Measurements from ENCODE around the gene ST8SIA1. TPM values are rescaled to one million over a fixed set of nuclear protein-coding genes. Genes with fewer than 3 reads are reported as not detected.

ST8SIA1 gene
- total RNA-seq, 1 donor from 2014 or later: 2.1 TPM

DNA sequence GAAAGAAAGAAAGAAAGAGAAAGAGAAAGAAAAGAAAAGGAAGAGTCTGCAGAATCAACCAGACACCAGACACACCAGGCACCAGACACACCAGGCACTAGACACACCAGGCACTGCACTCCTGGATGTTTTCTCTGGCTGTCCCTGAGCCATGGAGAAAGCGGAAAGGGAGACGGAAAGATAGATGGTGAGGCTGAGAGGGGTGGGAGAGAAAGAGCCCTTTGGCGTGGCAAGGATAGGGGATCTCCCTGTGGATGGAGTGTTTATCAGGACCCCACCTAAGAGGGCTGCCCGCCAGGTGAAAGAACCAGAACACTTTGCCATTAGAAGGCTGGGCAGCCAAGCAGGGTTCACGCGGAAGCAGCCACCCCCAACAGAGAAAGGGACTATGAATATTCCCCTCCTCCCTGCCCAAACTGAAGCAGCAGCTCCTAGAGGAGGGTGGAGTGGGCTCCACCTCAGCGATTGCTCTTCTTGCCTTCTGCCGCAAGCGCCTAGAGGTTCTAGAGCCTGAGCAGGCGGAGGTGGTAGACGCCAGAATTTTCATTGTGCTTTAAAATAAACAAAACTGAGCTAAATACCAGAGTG lies 13.4 kb downstream of the ST8SIA1 start:
- TF ChIP-seq, protein P1, sequence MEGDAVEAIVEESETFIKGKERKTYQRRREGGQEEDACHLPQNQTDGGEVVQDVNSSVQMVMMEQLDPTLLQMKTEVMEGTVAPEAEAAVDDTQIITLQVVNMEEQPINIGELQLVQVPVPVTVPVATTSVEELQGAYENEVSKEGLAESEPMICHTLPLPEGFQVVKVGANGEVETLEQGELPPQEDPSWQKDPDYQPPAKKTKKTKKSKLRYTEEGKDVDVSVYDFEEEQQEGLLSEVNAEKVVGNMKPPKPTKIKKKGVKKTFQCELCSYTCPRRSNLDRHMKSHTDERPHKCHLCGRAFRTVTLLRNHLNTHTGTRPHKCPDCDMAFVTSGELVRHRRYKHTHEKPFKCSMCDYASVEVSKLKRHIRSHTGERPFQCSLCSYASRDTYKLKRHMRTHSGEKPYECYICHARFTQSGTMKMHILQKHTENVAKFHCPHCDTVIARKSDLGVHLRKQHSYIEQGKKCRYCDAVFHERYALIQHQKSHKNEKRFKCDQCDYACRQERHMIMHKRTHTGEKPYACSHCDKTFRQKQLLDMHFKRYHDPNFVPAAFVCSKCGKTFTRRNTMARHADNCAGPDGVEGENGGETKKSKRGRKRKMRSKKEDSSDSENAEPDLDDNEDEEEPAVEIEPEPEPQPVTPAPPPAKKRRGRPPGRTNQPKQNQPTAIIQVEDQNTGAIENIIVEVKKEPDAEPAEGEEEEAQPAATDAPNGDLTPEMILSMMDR (IDR thresholded peaks at IDR 0.05; ENCODE audit: borderline replicate concordance): no peak
- H3K4me3 ChIP-seq: no peak overlapping the region
- H3K9me3 ChIP-seq (replicated peaks): peaks cover 3% of the 10 kb centered on the region
- H3K27ac ChIP-seq (replicated peaks): no peak overlapping the region
- DNase-seq: no peak
- H3K4me1 ChIP-seq: no peaks in the 10 kb centered on the region
- no peaks in the 10 kb centered on the region for H3K36me3 ChIP-seq
- H3K27me3 ChIP-seq (ENCODE audit: low read depth): no peaks in the 10 kb centered on the region
- intact Hi-C loops (cut with micrococcal nuclease): no loop called here

DNA sequence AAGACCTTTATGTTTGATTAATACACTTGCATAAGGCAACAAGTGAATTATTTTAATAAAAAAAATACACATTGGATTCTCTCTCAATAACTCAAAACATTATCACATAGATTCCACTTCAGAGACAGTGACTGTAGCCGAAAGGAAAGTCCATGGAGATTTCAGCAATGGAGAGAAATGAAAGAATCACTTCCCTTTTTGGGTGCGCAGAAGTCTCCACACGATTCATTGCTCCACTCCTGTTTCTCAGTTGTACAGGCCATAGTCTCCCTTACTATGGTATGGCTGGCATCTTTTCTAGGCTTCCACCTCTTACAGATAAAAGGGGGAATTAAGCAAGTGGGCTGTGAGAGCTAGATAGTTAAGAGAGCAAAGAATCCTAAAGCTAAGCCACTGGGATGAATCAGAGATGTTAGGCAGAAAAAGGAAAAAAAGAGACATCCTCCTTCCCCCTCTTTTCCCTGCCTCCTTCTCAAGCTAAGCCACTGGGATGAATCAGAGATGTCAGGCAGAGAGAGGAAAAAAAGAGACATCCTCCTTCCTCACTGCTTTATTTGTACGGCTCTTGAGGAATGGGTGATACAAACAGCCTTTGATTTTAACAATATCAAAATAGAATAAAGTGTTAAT lies 16.3 kb downstream of the ST8SIA1 start:
- TF ChIP-seq, protein P1 (IDR thresholded peaks at IDR 0.05; ENCODE audit: borderline replicate concordance): no peak
- Histone ChIP-seq H3K4me3 (no peak overlapping the region), H3K27ac (replicated peaks) (peak overlapping the region; percentile 25), H3K9me3 (replicated peaks) (no peaks in the 10 kb centered on the region), H3K36me3 (no peaks in the 10 kb centered on the region), H3K27me3 (ENCODE audit: low read depth) (no peaks in the 10 kb centered on the region), H3K4me1 (no peaks in the 10 kb centered on the region)
- no peak for DNase-seq
- intact Hi-C loops (cut with micrococcal nuclease): no loop called here

DNA sequence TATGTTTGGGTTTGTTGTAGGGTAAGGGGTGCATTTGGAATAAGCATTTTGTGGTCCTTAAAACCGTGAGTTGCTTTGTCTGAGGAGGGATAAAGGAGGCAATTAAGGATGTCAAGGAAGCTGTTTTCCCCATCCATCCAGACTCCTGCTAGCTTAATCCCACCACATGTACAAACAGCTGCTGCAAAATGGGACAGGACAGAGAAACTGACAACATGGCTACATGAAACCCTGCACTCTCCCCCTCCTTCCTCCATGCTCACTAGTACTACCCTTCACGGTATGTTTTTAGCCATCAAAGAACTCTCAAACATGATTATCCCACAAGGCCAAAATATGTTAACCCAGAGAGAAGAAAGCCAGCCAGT lies 20.6 kb downstream of the ST8SIA1 start:
- Histone ChIP-seq H3K4me1 (no peaks in the 10 kb centered on the region), H3K4me3 (no peak overlapping the region), H3K27ac (replicated peaks) (peak overlapping the region; percentile 72), H3K36me3 (no peaks in the 10 kb centered on the region), H3K9me3 (replicated peaks) (no peaks in the 10 kb centered on the region), H3K27me3 (ENCODE audit: low read depth) (no peaks in the 10 kb centered on the region)
- intact Hi-C loops (cut with micrococcal nuclease): no loop called here
- DNase-seq: no peak
- TF ChIP-seq, protein P1 (IDR thresholded peaks at IDR 0.05; ENCODE audit: borderline replicate concordance): no peak

DNA sequence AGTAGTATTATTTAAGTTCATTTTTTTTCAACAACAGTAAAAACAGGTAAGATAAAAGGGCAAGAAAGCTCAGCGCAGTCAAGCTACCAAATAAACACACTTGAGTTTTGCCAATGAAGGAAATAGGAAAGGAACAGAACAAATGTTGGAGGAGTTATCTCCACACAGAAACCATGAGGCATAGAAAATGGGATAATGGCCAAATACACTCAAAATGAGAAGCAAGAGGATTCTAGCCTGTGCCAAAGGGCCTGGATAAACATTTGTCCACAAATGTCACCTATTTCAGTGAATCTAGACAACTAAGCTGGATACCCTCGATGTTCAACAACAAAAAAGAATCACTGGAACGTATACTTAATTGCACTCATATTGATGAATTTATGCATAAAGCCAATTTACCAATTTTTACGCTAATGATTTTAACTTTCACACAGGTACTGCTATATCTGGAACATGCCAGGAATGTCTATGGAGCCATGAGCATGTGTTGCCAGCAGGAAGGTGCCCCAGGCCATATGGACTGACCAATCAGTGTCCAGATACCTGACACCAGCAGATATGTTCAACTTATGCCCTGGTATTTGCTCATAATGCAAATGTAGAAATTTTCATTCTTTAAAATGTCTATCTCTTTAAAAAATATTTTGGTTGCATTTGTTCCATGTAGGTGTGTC lies 21.1 kb downstream of the ST8SIA1 start:
- TF ChIP-seq, protein P1 (IDR thresholded peaks at IDR 0.05; ENCODE audit: borderline replicate concordance): no peak

DNA sequence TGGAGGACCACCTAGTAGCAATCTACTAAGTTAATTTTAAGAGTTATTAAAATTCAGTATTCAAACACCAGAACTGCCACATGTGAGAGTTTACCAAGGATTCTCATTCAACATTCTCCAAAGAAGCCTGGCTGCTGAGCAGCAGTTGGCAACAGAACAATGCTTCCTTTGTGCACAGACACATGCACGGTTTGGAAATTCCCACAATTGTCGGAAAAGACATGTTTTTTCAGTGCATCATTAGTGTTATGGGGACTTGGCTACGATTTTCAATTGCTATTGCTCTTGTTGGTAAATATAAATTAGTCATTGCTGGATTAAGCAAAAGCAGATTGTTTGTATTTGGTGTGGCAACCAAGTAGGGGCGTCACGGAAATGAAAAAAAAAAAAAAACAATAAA lies 22.2 kb downstream of the ST8SIA1 start:
- Histone ChIP-seq H3K27me3 (ENCODE audit: low read depth) (no peaks in the 10 kb centered on the region), H3K4me1 (no peaks in the 10 kb centered on the region), H3K4me3 (no peak overlapping the region), H3K27ac (replicated peaks) (peak overlapping the region; percentile 72), H3K36me3 (no peaks in the 10 kb centered on the region), H3K9me3 (replicated peaks) (no peaks in the 10 kb centered on the region)
- intact Hi-C loops (cut with micrococcal nuclease): no loop called here
- DNase-seq: peak; percentile 53
- TF ChIP-seq, protein P1 (IDR thresholded peaks at IDR 0.05; ENCODE audit: borderline replicate concordance): no peak

More for the DNA sequence above, 21.1 kb downstream of the ST8SIA1 start:
- Histone ChIP-seq H3K4me1 (no peaks in the 10 kb centered on the region), H3K27ac (replicated peaks) (peak overlapping the region; percentile 72), H3K4me3 (no peak overlapping the region), H3K9me3 (replicated peaks) (no peaks in the 10 kb centered on the region), H3K27me3 (ENCODE audit: low read depth) (no peaks in the 10 kb centered on the region), H3K36me3 (no peaks in the 10 kb centered on the region)
- DNase-seq: no peak
- intact Hi-C loops (cut with micrococcal nuclease): no loop called here
